A549 (cell line): ENCODE results near the gene CELF4.

Experiments
- GATA3 ChIP-seq: IDR thresholded peaks from 2 replicates; pipeline ENCODE4 v1.6.1; 2012; ENCODE audit warnings: borderline replicate concordance
- POLR2A ChIP-seq: IDR thresholded peaks from 2 replicates; pipeline ENCODE4 v1.6.1; 2012; ENCODE audit warnings: mild to moderate bottlenecking, low read length

DNA sequence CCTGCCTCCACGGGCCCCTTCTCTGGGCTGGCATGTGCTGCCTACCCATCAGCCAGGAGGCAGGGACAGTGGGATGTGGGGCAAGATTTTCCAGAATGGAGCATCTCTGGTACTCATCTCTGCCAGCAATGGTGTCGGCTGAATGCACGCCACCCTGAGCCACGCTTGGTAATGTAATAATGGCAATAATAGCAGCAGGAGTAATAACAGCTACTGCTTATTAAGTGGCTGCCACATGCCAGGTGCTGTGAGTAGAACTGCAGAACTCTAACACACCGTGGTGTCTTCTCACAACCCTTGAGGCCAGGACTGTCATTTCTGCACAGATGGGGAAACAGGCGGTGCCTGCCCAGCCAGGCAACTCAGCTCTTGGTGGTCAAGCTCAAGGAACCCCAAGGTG, 113.6 kb downstream of the CELF4 start:
- no peak for TF ChIP-seq POLR2A
- TF ChIP-seq GATA3: no peak
